ENCODE data around the gene SHISAL2B. TPM values are rescaled to one million over a fixed set of nuclear protein-coding genes. Genes with fewer than 3 reads are reported as not detected.
"Not testable (repeated sequence)": the region's sequence is repeated elsewhere in the genome, so short reads cannot be mapped to it uniquely, and the experiment has no call there.

SHISAL2B gene
- total RNA-seq, 4 donors from 2014 or later: not detected

DNA sequence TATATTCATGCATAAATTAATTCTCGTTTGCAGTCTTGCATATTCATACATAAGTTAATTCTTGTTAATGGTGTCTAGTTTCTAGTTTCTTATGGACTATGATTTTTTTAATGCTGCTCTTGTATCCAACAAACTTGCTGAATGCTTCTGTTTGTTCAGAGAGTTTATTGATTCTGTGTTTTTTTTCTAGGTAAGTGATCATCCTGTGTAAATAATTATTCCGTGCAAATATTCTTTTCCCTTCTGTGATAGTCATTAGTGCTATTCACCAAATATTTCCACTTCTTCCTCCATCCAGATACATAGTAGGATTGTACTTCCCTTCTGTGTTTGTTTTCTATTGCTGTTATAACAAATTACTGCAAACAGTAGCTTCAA is 35.8 kb upstream of the SHISAL2B start:
- Histone ChIP-seq H3K27me3 (no peaks in the 10 kb centered on the region), H3K4me1 (no peaks in the 10 kb centered on the region), H3K27ac (no peak overlapping the region), H3K4me3 (no peak overlapping the region), H3K36me3 (no peaks in the 10 kb centered on the region), H3K9me3 (no peaks in the 10 kb centered on the region)
- TF ChIP-seq POLR2AphosphoS5 (IDR thresholded peaks at IDR 0.05) (no peak), POLR2A (IDR thresholded peaks at IDR 0.05) (no peak), EP300 (IDR thresholded peaks at IDR 0.05) (no peak), CTCF (IDR thresholded peaks at IDR 0.05) (no peak)
- no peak for DNase-seq (ENCODE audit: low spot score in 2 of 2)
- 92% methylated on average over 2 of the region's 2 CpGs for WGBS

- Histone ChIP-seq H3K27me3 (no peaks in the 10 kb centered on the region), H3K4me1 (no peaks in the 10 kb centered on the region), H3K27ac (no peak overlapping the region), H3K36me3 (no peaks in the 10 kb centered on the region), H3K9me3 (no peaks in the 10 kb centered on the region), H3K4me3 (no peak overlapping the region)
- DNase-seq (ENCODE audit: low spot score in 2 of 2): no peak
- TF ChIP-seq CTCF (IDR thresholded peaks at IDR 0.05): no peak
- TF ChIP-seq POLR2AphosphoS5 (IDR thresholded peaks at IDR 0.05): no peak
- 24% methylated on average over 1 of the region's 1 CpG for whole genome bisulfite sequencing
Measured at GRCh38 chr5:64655596-64655995, 34.7 kb upstream of the SHISAL2B start.

- no peaks in the 10 kb centered on the region for H3K9me3 ChIP-seq
- DNase-seq (ENCODE audit: low spot score in 2 of 2): no peak
- no peaks in the 10 kb centered on the region for H3K36me3 ChIP-seq
- no peak overlapping the region for H3K27ac ChIP-seq
- peaks cover 5% of the 10 kb centered on the region for H3K27me3 ChIP-seq
- 79% methylated on average over 3 of the region's 3 CpGs for WGBS
- no peak overlapping the region for H3K4me3 ChIP-seq
- TF ChIP-seq POLR2AphosphoS5 (IDR thresholded peaks at IDR 0.05) (no peak), CTCF (IDR thresholded peaks at IDR 0.05) (no peak), EP300 (IDR thresholded peaks at IDR 0.05) (no peak), POLR2A (IDR thresholded peaks at IDR 0.05) (no peak)
- H3K4me1 ChIP-seq: no peaks in the 10 kb centered on the region
Measured at GRCh38 chr5:64659289-64659688, 31.0 kb upstream of the SHISAL2B start.

GRCh38 chr5:64663181-64663580 is 27.1 kb upstream of the SHISAL2B start:
- H3K27me3 ChIP-seq; H3K27ac ChIP-seq; H3K9me3 ChIP-seq; H3K4me3 ChIP-seq; H3K36me3 ChIP-seq; DNase-seq (ENCODE audit: low spot score in 2 of 2); H3K4me1 ChIP-seq: not testable (repeated sequence)
- 74% methylated on average over 6 of the region's 6 CpGs for WGBS

GRCh38 chr5:64665243-64665642 is 25.1 kb upstream of the SHISAL2B start:
- no peak overlapping the region for H3K4me3 ChIP-seq
- H3K27me3 ChIP-seq: peaks cover 5% of the 10 kb centered on the region
- TF ChIP-seq POLR2AphosphoS5 (IDR thresholded peaks at IDR 0.05) (no peak), POLR2A (IDR thresholded peaks at IDR 0.05) (no peak), EP300 (IDR thresholded peaks at IDR 0.05) (no peak), CTCF (IDR thresholded peaks at IDR 0.05) (no peak)
- H3K36me3 ChIP-seq: no peaks in the 10 kb centered on the region
- WGBS: 50% methylated on average over 2 of the region's 2 CpGs
- no peak for DNase-seq (ENCODE audit: low spot score in 2 of 2)
- no peaks in the 10 kb centered on the region for H3K4me1 ChIP-seq
- no peaks in the 10 kb centered on the region for H3K9me3 ChIP-seq
- no peak overlapping the region for H3K27ac ChIP-seq

GRCh38 chr5:64666078-64666477 is 24.2 kb upstream of the SHISAL2B start:
- H3K4me1 ChIP-seq: no peaks in the 10 kb centered on the region
- 36% methylated on average over 1 of the region's 1 CpG for WGBS

More at GRCh38 chr5:64666078-64666477, 24.2 kb upstream of the SHISAL2B start:
- peaks cover 5% of the 10 kb centered on the region for H3K27me3 ChIP-seq
- no peak for TF ChIP-seq EP300 (IDR thresholded peaks at IDR 0.05)
- no peak for TF ChIP-seq CTCF (IDR thresholded peaks at IDR 0.05)
- no peak for TF ChIP-seq POLR2A (IDR thresholded peaks at IDR 0.05)
- no peak for TF ChIP-seq POLR2AphosphoS5 (IDR thresholded peaks at IDR 0.05)
- H3K36me3 ChIP-seq: no peaks in the 10 kb centered on the region
- no peak overlapping the region for H3K27ac ChIP-seq
- no peak overlapping the region for H3K4me3 ChIP-seq
- H3K9me3 ChIP-seq: no peaks in the 10 kb centered on the region
- DNase-seq (ENCODE audit: low spot score in 2 of 2): no peak

All from suprapubic skin (tissue), 4 donors.